Transverse colon (tissue), 3 donors: ENCODE data around the gene ZNF680.

Experiments used
- POLR2A ChIP-seq: fragments of 450-650 bp; IDR thresholded peaks from one replicate; pipeline ENCODE4 v1.6.1; 2016; ENCODE audit warnings: antibody characterized with exemption, mild to moderate bottlenecking, moderate library complexity
- TF ChIP-seq, protein P1 (sequence below), 5 experiments: fragments of 200-600 bp in 3 of 5; fragments of 450-650 bp in 2 of 5; sonication (generic) in 3 of 5; IDR thresholded peaks; 1 replicate in 2 of 5; 2 replicates in 3 of 5; pipeline ENCODE4 v1.5.1; 2016 to 2017; ENCODE audit warnings: antibody characterized with exemption in 5 of 5, inconsistent platforms in 3 of 5, mild to moderate bottlenecking in 2 of 5, moderate library complexity in 1 of 5

DNA sequence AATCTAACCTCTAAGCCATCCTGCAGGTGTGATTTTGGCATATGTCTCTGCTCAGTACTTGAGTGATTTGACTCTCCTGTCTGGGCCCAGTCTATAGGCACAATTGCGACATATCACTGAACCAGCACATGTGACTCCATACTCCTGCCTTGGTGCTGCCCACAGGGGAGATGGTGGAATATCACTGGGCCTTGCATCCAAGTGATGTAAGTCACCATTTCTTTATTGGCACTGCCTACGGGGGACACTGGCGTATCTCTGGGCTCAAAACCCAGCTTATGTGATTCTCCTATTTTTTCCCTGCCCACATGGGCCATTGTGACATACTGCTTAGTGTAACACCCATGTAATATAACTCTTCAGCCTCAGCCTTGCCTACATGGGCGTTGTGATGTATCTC lies 48.1 kb upstream of the ZNF680 start:
- TF ChIP-seq, protein P1, sequence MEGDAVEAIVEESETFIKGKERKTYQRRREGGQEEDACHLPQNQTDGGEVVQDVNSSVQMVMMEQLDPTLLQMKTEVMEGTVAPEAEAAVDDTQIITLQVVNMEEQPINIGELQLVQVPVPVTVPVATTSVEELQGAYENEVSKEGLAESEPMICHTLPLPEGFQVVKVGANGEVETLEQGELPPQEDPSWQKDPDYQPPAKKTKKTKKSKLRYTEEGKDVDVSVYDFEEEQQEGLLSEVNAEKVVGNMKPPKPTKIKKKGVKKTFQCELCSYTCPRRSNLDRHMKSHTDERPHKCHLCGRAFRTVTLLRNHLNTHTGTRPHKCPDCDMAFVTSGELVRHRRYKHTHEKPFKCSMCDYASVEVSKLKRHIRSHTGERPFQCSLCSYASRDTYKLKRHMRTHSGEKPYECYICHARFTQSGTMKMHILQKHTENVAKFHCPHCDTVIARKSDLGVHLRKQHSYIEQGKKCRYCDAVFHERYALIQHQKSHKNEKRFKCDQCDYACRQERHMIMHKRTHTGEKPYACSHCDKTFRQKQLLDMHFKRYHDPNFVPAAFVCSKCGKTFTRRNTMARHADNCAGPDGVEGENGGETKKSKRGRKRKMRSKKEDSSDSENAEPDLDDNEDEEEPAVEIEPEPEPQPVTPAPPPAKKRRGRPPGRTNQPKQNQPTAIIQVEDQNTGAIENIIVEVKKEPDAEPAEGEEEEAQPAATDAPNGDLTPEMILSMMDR (IDR thresholded peaks at IDR 0.05), result no peak
- no peak for TF ChIP-seq POLR2A
